Caco-2 (cell line): Measurements from ENCODE around the gene KDM5A. TPM values are rescaled to one million over a fixed set of nuclear protein-coding genes. Genes with fewer than 3 reads are reported as not detected.
A peak's percentile ranks its signal among the peaks of the same experiment; 100 is the strongest.

Experiments used
- BruUV-seq: library from RNA; stranded (reverse); fragments of 400-500 nt; replicated peaks from 2 replicates; lab custom pipeline; 2021; lab: Mats Ljungman, UMichigan
- CTCF ChIA-PET: fragments of 300-600 bp; sonication (Branson Sonifier 250); formaldehyde crosslinking; loops from one replicate; lab custom pipeline; 2022; ENCODE audit warnings: antibody characterized with exemption; lab: Charles Lee
- POLR2A ChIA-PET: fragments of 300-600 bp; sonication (Branson Sonifier 250); formaldehyde crosslinking; loops from one replicate; lab custom pipeline; 2022; ENCODE audit warnings: antibody characterized with exemption; lab: Charles Lee
- DNase-seq, 2 experiments: peaks; one replicate each; pipeline versions ENCODE4 v3.0.0 to v3.0.0-alpha.2; 2020 to 2022
- H3K27me3 ChIP-seq: replicated peaks from 2 replicates; pipeline ENCODE4 v1.6.0; 2011; ENCODE audit warnings: low read length; ENCODE audit not compliant: control insufficient read depth, insufficient read depth
- H3K36me3 ChIP-seq: 2 replicates; pipeline ENCODE4 v1.5.1; 2011; ENCODE audit warnings: low read length; ENCODE audit not compliant: control insufficient read depth, insufficient read depth
- H3K4me1 ChIP-seq: fragments of 250-450 bp; sonication (Bioruptor Pico); 2 replicates; pipeline ENCODE4 v1.5.1; 2020; ENCODE audit warnings: mild to moderate bottlenecking
- H3K4me3 ChIP-seq: 2 replicates; pipeline ENCODE4 v1.5.1; 2011; ENCODE audit warnings: low read depth, mild to moderate bottlenecking, control low read depth, low read length
- H3K9me3 ChIP-seq: fragments of 250-450 bp; sonication (Bioruptor Pico); 2 replicates; pipeline ENCODE4 v1.5.1; 2020; ENCODE audit warnings: mild to moderate bottlenecking, moderate library complexity
- H3K27ac Mint-ChIP-seq: one replicate; pipeline ENCODE4 v1.8.0; 2022; ENCODE audit warnings: mixed read lengths; ENCODE audit not compliant: unreplicated experiment
- H3K27me3 Mint-ChIP-seq: one replicate; pipeline ENCODE4 v1.8.0; 2022; ENCODE audit warnings: mixed read lengths; ENCODE audit not compliant: insufficient read depth, unreplicated experiment
- H3K36me3 Mint-ChIP-seq: one replicate; pipeline ENCODE4 v1.8.0; 2022; ENCODE audit warnings: mild to moderate bottlenecking, mixed read lengths; ENCODE audit not compliant: insufficient read depth, unreplicated experiment
- H3K4me1 Mint-ChIP-seq: one replicate; pipeline ENCODE4 v1.8.0; 2022; ENCODE audit warnings: low read depth, mixed read lengths; ENCODE audit not compliant: unreplicated experiment
- H3K4me3 Mint-ChIP-seq: one replicate; pipeline ENCODE4 v1.8.0; 2022; ENCODE audit warnings: mild to moderate bottlenecking, moderate library complexity, mixed read lengths; ENCODE audit not compliant: unreplicated experiment
- H3K9me3 Mint-ChIP-seq: one replicate; pipeline ENCODE4 v1.8.0; 2022; ENCODE audit warnings: mixed read lengths; ENCODE audit not compliant: unreplicated experiment
- CTCF ChIP-seq, 2 experiments: fragments of 200-600 bp in 1 of 2; IDR thresholded peaks; 1 replicate in 1 of 2; 2 replicates in 1 of 2; pipeline versions ENCODE4 v1.5.1 to v1.8.0; 2011 to 2022; ENCODE audit warnings: antibody characterized with exemption in 1 of 2, control low read depth in 1 of 2, inconsistent platforms in 1 of 2, low read depth in 1 of 2, low read length in 1 of 2, mild to moderate bottlenecking in 1 of 2, moderate library complexity in 1 of 2; ENCODE audit not compliant: insufficient read depth in 1 of 2, severe bottlenecking in 1 of 2, unreplicated experiment in 1 of 2
- intact Hi-C: fragments of 100-400 bp; cut with micrococcal nuclease; formaldehyde crosslinking; loops from one replicate; pipeline ENCODE4 v1.10.0; 2022; ENCODE audit not compliant: unreplicated experiment
- total RNA-seq: library from RNA; stranded (reverse); gene quantifications from 2 replicates; pipeline ENCODE4 v1.2.3, GENCODE V29; 2022

Gene KDM5A
- total RNA-seq, 1 experiment from 2014 or later = 72.7 TPM

- H3K9me3 Mint-ChIP-seq = no peaks in the 10 kb centered on the region
- intact Hi-C loops = loop anchor here (1.0 kb wide), 1 partner anchor 12 kb away; the partner anchor contains the start of gene KDM5A
- no peaks in the 10 kb centered on the region for H3K27me3 Mint-ChIP-seq
- TF ChIP-seq CTCF (IDR thresholded peaks at IDR 0.05; ENCODE audit: insufficient read depth in 1 of 2, low read depth in 1 of 2, low read length in 1 of 2, severe bottlenecking in 1 of 2, unreplicated experiment in 1 of 2) = peak in 1 of 2 experiments; percentile 46
- Histone ChIP-seq H3K9me3 (no peaks in the 10 kb centered on the region), H3K4me3 (peak within 1 kb of the TSS; percentile 62), H3K4me1 (peaks cover 9% of the 10 kb centered on the region), H3K27me3 (no peaks in the 10 kb centered on the region), H3K36me3 (no peaks in the 10 kb centered on the region)
- no peak within 1 kb of the TSS for H3K27ac Mint-ChIP-seq
- peak; percentile 93 to 98 for DNase-seq
- H3K4me1 Mint-ChIP-seq = no peaks in the 10 kb centered on the region
- ChIA-PET CTCF (interaction anchor here (0.5 to 1.6 kb wide), 13 partner anchors 12 to 548 kb away, joined by 3 to 9 read pairs (median 4); partner anchors contain the start of genes KDM5A, RAD52 and WNK1), POLR2A (interaction anchor here (0.6 to 3.2 kb wide), 3 partner anchors 8 to 12 kb away, joined by 3 to 47 read pairs (median 4); partner anchors contain the start of gene KDM5A)
- H3K4me3 Mint-ChIP-seq = no peak within 1 kb of the TSS
- H3K36me3 Mint-ChIP-seq = no peaks in the 10 kb centered on the region
- no TSS peak for BruUV-seq
These were observed 12.3 kb upstream of the KDM5A start, which contains the start of gene CCDC77 for GRCh38 chr12:401235-402028. Gene CCDC77 (plus strand): TSS chr12:401644. CDS start chr12:409384, 7,740 bp downstream.

DNA sequence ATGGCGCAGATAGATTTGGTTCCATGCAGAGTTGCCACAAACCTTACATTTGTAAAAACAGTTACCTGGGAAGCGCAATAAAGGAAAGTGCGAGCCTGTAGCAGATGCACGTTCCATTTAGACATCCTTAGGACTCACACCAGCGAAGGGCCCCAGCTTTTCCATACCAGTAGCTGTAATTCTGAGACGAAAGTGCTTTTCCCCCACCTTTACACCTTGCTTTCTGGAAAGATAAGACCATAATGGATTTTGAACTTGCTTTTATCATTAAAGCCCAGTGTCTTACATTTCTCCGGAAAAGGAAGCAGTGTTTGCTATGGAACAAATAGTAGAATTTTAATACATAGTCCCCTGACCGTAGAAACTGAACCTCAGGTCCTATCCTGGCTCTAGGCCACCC lies 11.7 kb upstream of the KDM5A start:
- DNase-seq = no peak
- H3K27ac Mint-ChIP-seq = no peak overlapping the region
- BruUV-seq = no TSS peak
- no peaks in the 10 kb centered on the region for H3K9me3 ChIP-seq
- no peaks in the 10 kb centered on the region for H3K27me3 Mint-ChIP-seq
- no peaks in the 10 kb centered on the region for H3K36me3 ChIP-seq
- ChIA-PET CTCF (interaction anchor here (0.5 to 1.6 kb wide), 12 partner anchors 12 to 549 kb away, joined by 3 to 9 read pairs (median 4); partner anchors contain the start of genes KDM5A, RAD52 and WNK1), POLR2A (interaction anchor here (3.2 kb wide), 1 partner anchor 12 kb away, joined by 47 read pairs; the partner anchor contains the start of gene KDM5A)
- H3K9me3 Mint-ChIP-seq = no peaks in the 10 kb centered on the region
- peak overlapping the region; percentile 62 for H3K4me3 ChIP-seq
- H3K36me3 Mint-ChIP-seq = no peaks in the 10 kb centered on the region
- peaks cover 9% of the 10 kb centered on the region for H3K4me1 ChIP-seq
- no peaks in the 10 kb centered on the region for H3K4me1 Mint-ChIP-seq
- no peaks in the 10 kb centered on the region for H3K27me3 ChIP-seq
- H3K4me3 Mint-ChIP-seq = no peak overlapping the region
- intact Hi-C loops = loop anchor here (1.0 kb wide), 1 partner anchor 12 kb away; the partner anchor contains the start of gene KDM5A
- TF ChIP-seq CTCF (IDR thresholded peaks at IDR 0.05; ENCODE audit: insufficient read depth in 1 of 2, low read depth in 1 of 2, low read length in 1 of 2, severe bottlenecking in 1 of 2, unreplicated experiment in 1 of 2) = no peak

DNA sequence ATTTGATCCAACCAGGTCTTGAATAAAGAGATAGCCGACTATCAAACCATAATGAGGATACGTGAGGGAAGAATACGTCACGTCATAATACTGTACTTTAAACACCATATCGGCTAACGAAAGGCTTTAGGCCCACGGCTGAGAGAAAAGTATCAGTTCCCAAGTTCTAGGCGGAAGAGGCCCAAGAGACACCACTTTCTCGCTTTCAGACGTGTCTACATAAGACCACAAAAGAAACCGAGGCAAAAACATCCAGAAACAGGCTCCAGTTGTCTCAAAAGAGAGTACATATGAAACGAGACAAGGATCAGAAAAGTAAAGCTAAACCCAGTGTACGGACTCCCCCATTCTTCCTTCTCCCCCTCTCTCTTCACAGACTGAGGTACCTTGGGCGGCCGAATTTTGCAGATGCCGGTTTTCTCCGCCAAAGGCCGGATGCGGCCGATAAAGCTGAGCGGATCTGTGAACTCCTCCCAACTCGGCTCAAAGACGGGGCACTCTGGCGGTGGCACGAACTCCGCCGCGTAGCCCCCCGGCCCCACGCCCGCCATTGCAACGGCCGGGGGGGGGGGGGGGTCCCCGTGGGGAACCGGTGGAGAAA lies 479 bp downstream of the KDM5A start:
- Histone ChIP-seq H3K4me1 (peaks cover 11% of the 10 kb centered on the region), H3K27me3 (no peaks in the 10 kb centered on the region), H3K9me3 (no peaks in the 10 kb centered on the region), H3K36me3 (no peaks in the 10 kb centered on the region), H3K4me3 (peak overlapping the region; percentile 72)
- POLR2A ChIA-PET = interaction anchor here (0.5 to 2.0 kb wide), 10 partner anchors 8 to 1619 kb away, joined by 3 to 47 read pairs (median 4); partner anchors contain the start of gene CCDC77
- Mint-ChIP-seq H3K4me3 (peak overlapping the region; percentile 87), H3K27ac (peak overlapping the region; percentile 94), H3K36me3 (peaks cover 22% of the 10 kb centered on the region), H3K27me3 (no peaks in the 10 kb centered on the region), H3K9me3 (no peaks in the 10 kb centered on the region), H3K4me1 (peaks cover 7% of the 10 kb centered on the region)
- DNase-seq = no peak
- CTCF ChIA-PET = interaction anchor here (0.7 to 1.2 kb wide), 2 partner anchors 13 to 1216 kb away, joined by 4 to 7 read pairs; partner anchors contain the start of gene CCDC77
- no peak for TF ChIP-seq CTCF (IDR thresholded peaks at IDR 0.05; ENCODE audit: insufficient read depth in 1 of 2, low read depth in 1 of 2, low read length in 1 of 2, severe bottlenecking in 1 of 2, unreplicated experiment in 1 of 2)
- intact Hi-C loops = loop anchor here (1.0 kb wide), 1 partner anchor 13 kb away; the partner anchor contains the start of gene CCDC77
- TSS peak; percentile 56 for BruUV-seq
